GM10847 (cell line): Measurements from ENCODE around the gene VPS13D.

Experiments
- POLR2A ChIP-seq: IDR thresholded peaks from 2 replicates; pipeline ENCODE4 v1.6.1; 2011; ENCODE audit not compliant: insufficient read length; ENCODE audit errors: extremely low read depth

Gene VPS13D

DNA sequence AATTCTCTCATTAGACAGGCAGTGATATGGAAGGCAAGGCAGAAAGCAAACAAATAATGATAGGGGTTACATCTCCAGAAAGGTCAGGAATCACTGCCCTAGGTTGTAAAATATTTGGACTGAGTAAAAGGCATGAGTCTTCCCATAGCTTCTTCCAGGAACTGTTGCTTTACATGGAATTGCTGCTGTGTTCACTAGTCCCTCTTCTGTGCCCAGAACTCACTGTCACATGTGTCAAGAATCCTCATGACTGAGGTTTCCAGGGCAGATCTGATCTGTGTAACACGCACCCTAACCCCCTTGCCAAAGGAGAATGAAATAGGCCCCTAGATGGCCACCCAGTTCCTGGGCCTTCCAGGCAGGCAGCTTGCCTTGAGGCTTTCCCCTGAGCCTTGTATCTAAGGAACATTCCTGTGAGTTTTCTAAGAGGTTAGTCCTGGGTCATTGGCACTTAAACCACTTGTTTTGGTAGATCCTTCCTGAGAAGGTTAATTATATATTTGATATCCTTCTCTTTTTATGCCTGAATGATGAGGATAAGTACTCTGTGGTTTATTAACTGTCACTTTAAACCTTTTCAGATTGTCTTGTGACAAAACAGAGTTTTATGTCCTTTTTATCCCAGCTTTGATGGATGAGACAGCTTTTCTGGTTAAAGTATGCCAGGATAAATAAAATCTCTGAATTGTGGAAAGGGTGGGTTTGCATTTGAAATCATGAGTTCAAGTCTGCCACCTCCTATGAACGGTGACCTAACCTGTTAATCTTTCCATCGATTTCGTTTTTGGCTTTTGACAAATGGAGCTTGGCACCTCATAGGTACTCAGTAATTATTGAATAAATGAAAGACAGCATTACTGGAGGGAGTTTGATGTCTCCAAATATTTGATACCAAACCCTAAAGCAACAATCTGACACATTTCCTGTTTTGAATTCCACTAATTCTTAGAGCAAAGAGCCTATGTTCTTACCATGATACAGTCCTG, 224.9 kb downstream of the VPS13D start:
- no peak for TF ChIP-seq POLR2A

DNA sequence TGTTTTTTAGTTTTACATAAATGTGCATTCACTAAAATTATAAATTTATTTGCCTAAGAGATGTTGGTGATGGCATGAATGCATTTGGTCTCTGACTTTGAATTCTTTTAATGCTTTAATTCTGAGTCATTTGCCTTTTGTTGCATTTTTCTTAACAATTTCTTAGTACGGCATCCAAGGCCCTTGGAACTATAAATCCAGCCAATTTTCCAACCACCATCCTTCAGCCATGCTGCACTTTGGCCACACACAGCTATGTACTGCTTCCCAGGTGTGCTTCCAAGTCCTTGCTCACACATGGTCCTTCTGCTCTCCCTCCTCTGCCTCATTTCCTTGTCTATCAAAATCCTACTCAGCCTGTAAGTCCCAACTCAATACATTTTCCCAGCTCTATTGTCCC, 227.1 kb downstream of the VPS13D start:
- TF ChIP-seq POLR2A: no peak

DNA sequence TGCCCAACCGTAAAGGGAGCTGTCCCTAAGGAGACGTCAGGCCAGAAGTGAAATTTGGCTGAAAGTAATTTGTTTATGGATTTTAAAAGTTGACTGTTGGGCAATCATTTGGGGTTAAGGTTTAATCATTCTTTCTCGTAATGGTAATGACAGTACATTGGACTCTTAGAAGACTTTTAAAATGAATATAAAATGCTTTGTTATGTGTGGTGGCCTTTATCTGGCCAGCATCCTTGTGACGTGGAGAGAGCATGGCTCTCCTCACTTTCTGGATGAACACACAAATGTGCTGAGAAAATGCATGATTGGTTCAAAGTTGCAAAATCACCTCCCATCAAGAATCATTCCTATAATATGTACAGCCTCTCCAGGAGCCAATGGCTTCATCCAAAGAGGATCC, 227.9 kb downstream of the VPS13D start:
- no peak for TF ChIP-seq POLR2A

DNA sequence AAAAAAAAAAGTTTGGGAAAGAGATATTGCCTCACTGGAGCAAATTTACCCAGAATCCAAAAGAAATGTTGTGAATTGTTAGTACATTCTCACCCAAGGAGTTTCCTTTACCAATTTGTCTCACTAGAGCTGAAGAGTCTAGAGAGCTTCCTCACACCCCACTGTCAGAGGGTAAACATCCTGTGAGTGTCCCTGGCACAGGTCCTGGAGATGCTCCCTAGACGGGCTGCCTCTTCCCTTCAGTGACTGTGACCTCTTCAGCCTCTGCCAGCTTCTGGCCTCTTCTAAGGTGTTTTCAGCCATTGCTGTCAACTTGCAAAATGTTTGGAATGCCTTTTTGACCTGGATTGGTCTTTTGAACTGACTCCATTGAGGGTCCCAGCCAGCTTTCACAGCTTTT, 228.7 kb downstream of the VPS13D start:
- no peak for TF ChIP-seq POLR2A

DNA sequence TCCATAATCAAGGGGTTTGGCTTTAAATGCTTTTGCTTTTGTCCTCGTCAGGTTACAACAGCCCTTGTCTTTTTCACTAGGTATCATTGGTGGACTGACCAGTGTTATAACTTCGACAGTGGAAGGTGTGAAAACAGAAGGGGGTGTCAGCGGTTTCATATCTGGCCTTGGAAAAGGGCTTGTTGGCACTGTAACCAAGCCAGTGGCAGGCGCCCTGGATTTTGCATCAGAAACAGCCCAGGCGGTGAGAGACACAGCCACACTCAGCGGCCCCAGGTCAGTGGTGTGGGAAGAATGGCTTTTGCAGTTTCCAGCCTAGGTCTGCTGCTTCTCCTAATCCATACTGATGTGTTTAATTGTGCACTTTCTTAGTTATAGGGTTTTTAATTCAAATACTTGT, 230.3 kb downstream of the VPS13D start:
- TF ChIP-seq POLR2A: no peak

DNA sequence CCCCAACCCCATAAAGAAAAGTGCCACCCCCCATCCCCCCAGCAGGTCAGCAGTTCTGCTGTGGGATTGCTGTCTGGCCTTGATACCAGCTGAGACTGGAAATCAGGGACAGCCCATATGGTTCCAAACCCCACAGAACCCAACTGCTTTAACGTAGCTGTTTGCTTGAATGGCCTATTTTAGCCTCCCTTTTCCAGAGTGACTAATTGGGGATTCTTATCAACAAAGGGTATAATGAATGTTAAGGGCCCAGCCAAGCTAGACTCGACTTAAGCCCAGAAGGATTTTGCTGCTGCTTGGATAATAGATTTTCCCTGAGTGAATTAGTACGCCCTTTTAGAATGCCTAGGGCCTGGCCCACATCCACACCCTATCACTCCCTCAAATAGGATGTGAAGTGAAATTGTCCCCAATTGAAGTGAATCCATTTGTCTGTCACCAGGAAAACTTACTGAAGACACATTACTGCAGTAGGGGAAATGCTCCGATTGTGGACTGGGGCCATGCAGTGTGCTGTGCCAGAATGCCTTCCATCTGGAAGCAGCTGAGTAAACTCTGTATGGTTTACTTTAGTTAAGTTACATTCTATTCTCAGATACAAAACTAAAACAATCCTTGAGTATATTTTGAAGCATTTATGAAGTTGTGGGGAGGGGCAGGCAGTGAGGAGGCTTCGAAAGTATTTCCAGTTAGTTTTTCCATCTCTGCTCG, 231.2 kb downstream of the VPS13D start:
- TF ChIP-seq POLR2A: no peak

DNA sequence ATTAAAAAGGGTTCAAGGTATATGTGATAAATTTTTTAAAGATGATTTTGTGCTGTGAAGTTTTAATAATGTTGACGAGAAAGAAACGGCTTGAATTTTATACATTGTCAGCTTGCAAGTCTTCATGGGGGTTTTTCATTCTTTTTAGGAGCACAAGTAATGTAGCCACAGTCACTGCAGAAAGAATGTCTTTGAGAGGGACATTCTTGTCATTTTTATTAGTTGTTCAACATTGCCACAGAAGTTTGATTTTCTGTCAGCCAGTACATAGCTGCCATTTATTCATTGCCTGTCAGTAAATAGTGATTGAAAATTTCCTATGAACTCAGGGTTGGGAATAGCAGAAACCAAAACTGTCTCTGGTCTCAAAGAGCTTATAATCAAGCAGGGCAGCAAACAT, 231.9 kb downstream of the VPS13D start:
- no peak for TF ChIP-seq POLR2A

DNA sequence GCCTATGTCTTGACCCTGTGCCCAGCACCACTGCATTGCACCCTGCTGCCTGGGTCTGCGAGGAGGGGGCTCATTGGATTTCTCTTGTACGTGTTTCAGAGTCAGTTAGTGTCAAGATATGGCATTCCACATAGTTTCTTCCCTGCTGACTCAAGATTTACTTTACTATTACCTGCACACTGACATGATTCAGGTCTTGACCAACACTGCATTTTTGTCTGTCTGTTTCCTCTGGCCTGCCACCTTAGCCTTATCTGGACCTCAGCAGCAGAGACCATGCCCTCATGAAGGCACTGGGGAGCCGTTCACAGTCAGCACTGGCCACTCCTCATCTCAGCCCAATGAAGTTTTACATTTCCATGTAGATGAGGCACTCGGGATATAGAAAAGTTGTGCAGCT, 232.8 kb downstream of the VPS13D start:
- TF ChIP-seq POLR2A: no peak

DNA sequence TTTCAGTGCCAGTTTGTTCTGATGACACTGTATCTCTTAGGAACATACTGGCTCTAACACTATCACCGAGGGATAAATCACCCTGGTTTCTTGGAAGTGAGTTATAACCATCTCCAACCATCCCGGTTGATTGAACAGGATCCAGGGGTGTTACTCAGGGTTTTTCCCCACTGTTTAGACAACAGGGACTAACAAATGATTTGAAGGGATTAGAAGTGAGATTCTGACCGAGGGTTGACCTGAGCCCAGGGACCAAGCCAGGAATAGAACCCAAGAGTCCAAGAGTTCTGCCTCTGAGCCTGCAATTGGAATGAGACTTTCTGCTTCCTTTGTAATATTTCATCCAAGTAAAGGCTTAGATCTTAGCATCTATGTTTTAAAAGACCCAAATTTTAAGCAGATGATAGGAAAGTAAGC, 234.2 kb downstream of the VPS13D start:
- TF ChIP-seq POLR2A: no peak

DNA sequence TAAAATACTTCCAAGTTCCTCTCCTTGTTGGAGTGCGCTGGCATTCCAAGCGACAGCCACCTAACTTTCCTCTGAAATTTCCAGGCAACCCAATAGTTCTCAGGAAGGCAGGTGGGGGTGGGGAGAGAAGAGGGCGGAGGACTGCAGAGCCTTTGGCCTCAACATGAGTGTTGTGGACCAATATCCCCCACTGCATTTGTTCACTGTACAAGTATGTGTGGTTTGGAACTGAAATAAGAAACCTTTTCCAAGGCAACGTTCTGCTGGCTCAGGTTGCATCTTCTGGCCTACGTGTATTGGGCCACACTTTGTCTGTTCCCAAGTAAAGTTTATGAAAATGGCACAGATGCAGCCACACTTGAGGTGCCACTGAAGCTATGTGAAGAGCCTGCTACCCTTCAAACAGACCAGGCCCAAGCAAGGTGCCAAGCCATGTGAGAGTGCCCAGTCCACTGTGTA, 234.8 kb downstream of the VPS13D start:
- no peak for TF ChIP-seq POLR2A

DNA sequence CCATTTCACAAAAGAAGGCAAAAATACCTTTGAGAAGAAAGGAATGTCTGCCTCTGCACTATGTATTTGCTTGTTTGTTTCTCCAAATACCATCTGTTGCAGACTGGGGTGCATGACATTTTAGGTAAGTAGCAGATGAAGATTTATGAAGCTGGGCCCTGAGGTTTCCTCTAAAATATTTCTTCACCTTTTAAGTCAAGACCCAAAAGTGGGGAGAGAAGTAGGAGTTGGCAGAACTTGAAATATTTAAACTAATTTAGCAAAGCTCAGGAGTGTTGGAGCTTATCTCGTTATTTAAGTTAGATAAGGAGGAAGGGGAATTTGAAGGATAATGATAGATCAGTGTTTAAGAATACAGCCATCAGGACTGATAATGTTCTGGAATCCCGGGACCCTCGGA, 235.3 kb downstream of the VPS13D start:
- no peak for TF ChIP-seq POLR2A

DNA sequence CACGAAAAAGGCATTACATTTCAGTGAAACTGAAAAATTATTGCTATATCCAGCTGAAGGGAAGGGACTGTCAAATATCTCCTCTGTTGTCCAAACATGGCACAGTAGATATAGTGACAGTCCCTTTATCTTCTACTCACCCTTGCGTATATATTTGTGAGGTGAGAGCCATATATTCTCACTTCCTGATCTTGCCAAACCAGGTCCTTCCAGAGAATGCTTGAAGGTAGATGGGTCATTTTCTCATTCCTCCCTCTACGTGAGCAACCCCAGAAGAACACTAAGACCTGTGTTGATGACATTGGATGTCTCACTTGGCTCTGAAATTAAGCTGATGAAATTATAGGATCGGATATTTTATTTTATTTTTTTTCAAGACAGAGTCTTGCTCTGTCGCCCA, 237.0 kb downstream of the VPS13D start:
- TF ChIP-seq POLR2A: no peak

DNA sequence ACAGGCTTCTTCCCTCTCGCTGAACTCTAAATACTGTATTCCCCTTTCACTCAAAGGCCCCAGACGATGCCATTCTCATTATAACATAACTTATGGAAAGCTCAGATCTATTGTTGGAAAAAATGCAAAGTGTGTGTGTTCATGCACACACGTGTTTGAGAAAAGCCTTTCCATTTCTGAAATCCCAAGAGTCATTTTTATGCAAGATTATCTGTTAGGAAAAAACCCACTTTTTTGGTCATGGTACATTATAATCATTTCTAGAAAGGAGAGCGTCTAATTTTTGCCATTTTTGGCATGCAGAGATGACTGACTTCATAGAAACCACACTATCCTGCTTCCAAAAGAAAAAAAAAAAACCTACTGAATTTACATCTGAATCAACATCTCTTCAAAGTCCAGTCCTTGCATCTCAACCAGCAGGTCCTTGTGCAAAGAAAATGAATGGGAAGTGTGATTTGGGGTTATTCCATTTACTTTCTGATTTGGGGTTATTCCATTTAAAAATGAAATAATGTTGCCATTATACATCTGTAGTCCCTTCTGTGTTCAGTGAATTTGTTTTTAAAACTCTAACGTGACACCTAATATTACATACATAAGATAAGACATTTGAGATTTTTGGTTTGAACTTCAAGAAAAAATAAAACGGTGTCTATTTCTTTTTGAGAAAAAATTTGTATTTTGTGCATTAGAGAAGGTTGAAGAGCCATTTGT, 237.9 kb downstream of the VPS13D start:
- no peak for TF ChIP-seq POLR2A

DNA sequence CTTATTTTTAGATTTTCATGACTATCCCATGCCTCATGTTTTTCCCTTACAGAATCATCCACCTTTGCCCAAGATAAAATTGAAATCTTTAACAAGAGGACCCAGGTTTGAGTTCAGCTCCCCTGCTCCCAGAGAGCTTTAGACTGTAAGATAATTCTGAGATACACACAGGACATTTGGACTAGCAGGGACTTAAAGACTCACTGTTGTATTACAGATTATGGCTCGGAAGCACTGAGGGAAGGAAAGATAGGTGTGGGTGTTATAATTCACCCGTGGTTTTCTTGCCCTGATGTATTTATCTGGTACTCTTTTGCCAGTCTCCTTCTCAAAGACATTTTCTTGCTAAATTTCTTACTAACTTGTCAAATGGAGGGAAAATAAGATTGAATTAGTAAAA, 238.5 kb downstream of the VPS13D start:
- no peak for TF ChIP-seq POLR2A

DNA sequence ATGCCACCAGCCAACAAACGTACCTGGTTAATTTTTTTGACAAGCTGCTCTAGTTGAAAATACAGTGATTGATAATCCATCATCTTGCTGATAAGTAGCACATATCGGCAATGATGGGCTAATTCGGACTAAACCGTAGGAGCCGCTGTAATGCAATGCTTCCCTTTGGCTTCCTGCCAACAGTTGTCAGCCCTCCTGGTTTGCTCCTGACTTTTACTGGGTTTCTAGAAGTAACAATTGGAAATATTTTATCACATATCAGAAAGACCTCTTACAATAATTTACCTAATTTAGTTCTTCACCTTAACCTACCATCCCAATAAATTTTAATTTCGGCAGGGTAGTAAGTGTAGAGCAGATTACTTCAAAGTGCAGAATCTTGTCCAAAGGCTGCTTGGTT, 239.7 kb downstream of the VPS13D start:
- TF ChIP-seq POLR2A: no peak
